ENCODE measurements around the gene UTP3. TPM values are rescaled to one million over a fixed set of nuclear protein-coding genes. Genes with fewer than 3 reads are reported as not detected.

Gene UTP3
- total RNA-seq, 1 donor from 2014 or later: 28.6 TPM

DNA sequence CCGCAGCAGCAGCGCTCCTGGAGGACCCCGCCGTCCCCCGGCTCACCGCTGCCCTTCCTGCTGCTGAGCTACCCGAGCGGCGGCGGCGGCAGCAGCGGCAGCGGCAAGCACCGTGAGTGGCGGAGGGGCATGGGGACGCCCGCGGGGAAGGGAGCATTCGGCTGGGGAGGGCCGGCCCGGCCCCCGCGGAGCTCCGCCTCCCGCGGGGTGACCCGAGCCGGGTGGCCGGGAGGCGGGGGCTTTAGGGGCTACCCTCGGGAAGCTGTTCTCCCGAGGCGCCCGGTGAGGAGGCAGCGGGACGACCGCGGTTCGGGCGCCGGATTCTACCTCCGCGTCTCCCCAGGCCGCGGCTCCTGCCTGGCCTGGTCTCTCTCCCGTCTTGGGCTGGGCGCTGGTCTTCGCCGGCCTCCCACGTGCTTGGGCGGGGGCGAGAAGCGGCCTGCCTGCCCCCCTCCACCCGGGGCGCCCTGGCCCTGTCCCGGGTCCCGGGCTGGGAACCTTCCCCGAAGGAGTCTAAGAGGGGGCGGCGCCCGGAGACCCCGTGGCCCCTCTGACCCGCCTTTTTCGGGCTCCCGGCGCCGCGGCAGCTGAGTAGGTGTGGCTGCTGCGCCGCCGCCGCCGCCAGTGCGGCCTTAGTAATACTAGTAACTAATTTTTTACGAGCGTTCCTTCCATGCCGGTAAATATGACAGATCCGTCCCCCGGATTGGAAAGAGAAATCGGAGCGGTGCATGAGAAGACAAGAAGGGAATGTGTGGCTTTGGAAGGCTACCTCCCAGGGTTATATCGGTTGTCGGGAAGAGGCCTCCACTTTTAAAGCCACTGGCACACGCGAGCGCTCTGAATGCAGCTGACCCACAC, 17.1 kb downstream of the UTP3 start:
- H3K36me3 Mint-ChIP-seq (ENCODE audit: low read depth, unreplicated experiment): peaks cover 6% of the 10 kb centered on the region
- DNase-seq (ENCODE audit: low spot score): peak; percentile 58

DNA sequence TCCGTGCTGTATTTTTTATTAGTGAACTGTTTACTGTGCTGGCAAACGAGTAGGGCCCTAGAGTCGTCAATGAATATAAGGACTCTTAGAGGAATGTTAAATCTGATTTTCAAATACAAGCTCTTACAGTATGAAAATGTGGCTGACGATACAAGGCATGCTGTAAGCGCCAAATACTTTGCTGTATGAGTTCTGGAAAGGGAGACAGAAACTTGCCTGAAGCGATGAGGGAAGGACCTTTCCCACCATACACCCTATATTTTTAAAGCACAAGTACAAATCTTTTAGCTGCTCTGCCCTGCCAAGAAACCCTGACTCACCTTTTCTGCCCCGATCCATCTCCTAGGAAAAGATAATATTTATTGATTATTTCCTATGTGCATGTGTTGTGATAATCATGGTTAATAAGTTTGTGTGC, 17.7 kb downstream of the UTP3 start:
- peaks cover 24% of the 10 kb centered on the region for H3K4me1 Mint-ChIP-seq (ENCODE audit: unreplicated experiment)
- H3K9me3 Mint-ChIP-seq (ENCODE audit: unreplicated experiment): no peaks in the 10 kb centered on the region
- H3K4me3 Mint-ChIP-seq (ENCODE audit: unreplicated experiment): peak overlapping the region; percentile 92
- DNase-seq (ENCODE audit: low spot score): no peak
- peak overlapping the region; percentile 20 for H3K27ac Mint-ChIP-seq (ENCODE audit: unreplicated experiment)
- TF ChIP-seq, protein P1, sequence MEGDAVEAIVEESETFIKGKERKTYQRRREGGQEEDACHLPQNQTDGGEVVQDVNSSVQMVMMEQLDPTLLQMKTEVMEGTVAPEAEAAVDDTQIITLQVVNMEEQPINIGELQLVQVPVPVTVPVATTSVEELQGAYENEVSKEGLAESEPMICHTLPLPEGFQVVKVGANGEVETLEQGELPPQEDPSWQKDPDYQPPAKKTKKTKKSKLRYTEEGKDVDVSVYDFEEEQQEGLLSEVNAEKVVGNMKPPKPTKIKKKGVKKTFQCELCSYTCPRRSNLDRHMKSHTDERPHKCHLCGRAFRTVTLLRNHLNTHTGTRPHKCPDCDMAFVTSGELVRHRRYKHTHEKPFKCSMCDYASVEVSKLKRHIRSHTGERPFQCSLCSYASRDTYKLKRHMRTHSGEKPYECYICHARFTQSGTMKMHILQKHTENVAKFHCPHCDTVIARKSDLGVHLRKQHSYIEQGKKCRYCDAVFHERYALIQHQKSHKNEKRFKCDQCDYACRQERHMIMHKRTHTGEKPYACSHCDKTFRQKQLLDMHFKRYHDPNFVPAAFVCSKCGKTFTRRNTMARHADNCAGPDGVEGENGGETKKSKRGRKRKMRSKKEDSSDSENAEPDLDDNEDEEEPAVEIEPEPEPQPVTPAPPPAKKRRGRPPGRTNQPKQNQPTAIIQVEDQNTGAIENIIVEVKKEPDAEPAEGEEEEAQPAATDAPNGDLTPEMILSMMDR (IDR thresholded peaks at IDR 0.05; ENCODE audit: unreplicated experiment): no peak
- H3K27me3 Mint-ChIP-seq (ENCODE audit: unreplicated experiment): peaks cover 10% of the 10 kb centered on the region
- peaks cover 6% of the 10 kb centered on the region for H3K36me3 Mint-ChIP-seq (ENCODE audit: low read depth, unreplicated experiment)

More for the DNA sequence above, 17.1 kb downstream of the UTP3 start:
- H3K27me3 Mint-ChIP-seq (ENCODE audit: unreplicated experiment): peaks cover 10% of the 10 kb centered on the region
- H3K4me1 Mint-ChIP-seq (ENCODE audit: unreplicated experiment): peaks cover 24% of the 10 kb centered on the region
- no peaks in the 10 kb centered on the region for H3K9me3 Mint-ChIP-seq (ENCODE audit: unreplicated experiment)
- H3K27ac Mint-ChIP-seq (ENCODE audit: unreplicated experiment): peak overlapping the region; percentile 20
- TF ChIP-seq, protein P1 (IDR thresholded peaks at IDR 0.05; ENCODE audit: unreplicated experiment): no peak
- peak overlapping the region; percentile 92 for H3K4me3 Mint-ChIP-seq (ENCODE audit: unreplicated experiment)

DNA sequence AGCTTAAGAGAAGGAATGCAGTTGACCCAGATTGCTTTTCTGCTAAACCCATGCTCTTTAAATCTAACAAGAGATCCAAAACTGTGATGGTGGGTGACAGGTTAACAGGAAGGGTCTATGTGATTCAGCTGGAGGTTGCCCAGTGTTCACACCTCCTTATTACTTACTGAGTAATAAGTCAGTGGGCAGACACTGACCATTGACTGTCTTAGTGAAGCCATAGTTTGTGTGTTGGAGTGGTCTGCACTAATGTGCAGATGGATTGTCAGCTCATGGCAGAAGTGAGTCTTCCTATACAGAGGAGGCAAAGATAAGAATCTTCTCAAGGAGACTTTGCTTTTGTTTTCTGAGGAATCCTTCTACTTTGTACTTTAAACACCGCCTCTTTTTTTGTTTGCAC, 18.2 kb downstream of the UTP3 start:
- Mint-ChIP-seq H3K36me3 (ENCODE audit: low read depth, unreplicated experiment) (peaks cover 6% of the 10 kb centered on the region), H3K4me3 (ENCODE audit: unreplicated experiment) (peak overlapping the region; percentile 92), H3K27me3 (ENCODE audit: unreplicated experiment) (peaks cover 10% of the 10 kb centered on the region), H3K27ac (ENCODE audit: unreplicated experiment) (peak overlapping the region; percentile 20), H3K9me3 (ENCODE audit: unreplicated experiment) (no peaks in the 10 kb centered on the region), H3K4me1 (ENCODE audit: unreplicated experiment) (peaks cover 24% of the 10 kb centered on the region)
- TF ChIP-seq, protein P1 (IDR thresholded peaks at IDR 0.05; ENCODE audit: unreplicated experiment): no peak
- DNase-seq (ENCODE audit: low spot score): no peak

DNA sequence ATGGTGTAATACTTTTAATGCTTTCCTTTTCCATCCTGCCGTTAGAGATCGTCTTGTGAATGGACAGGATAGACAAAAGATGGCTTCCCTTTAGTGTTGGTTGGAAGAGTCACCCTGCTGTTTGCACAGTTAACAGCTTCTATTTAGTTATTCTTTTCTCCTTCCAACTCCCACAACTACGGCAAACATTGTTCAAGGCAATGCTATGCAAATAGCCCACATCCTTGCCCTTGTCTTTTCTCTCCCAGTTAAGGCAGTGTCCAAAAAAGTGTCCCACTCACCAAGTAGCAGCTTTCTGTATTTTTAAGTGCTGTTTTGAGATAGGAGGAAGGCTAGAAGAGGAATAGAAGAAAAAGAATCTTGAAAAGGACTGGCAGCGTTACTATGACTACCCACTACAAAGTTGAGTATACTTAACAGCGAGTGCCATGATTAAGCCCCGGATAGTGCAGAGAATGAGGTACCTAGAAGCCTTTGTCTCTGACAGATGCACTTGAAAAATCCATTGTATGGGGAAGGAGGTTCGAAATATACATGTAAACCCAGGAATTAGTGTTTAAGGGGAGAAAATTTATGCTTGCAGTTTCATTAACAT, 21.4 kb downstream of the UTP3 start:
- TF ChIP-seq, protein P1 (IDR thresholded peaks at IDR 0.05; ENCODE audit: unreplicated experiment): no peak
- no peak for DNase-seq (ENCODE audit: low spot score)
- Mint-ChIP-seq H3K9me3 (ENCODE audit: unreplicated experiment) (no peaks in the 10 kb centered on the region), H3K27ac (ENCODE audit: unreplicated experiment) (no peak overlapping the region), H3K4me3 (ENCODE audit: unreplicated experiment) (no peak overlapping the region), H3K27me3 (ENCODE audit: unreplicated experiment) (no peaks in the 10 kb centered on the region), H3K4me1 (ENCODE audit: unreplicated experiment) (peaks cover 21% of the 10 kb centered on the region), H3K36me3 (ENCODE audit: low read depth, unreplicated experiment) (no peaks in the 10 kb centered on the region)

DNA sequence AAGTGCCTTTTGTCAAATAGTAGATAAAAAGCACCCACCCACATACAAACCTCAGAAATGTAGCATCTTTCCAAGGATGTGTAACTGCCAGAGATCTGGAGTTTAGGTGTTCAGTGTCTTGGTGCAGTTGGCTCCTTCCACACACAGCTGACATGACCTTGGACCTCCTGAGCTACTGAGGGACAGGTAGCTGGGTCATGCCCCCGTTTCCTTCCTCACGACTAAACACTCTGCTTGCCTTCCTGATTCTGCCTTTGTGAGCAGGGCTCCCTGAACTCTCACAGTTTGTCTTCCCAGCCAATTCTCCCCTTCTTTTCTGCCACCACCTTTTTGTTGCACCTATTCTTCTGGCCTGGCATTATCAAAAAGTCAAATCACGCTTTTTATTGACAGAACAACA, 23.3 kb downstream of the UTP3 start:
- H3K4me3 Mint-ChIP-seq (ENCODE audit: unreplicated experiment): peak overlapping the region; percentile 2
- TF ChIP-seq, protein P1 (IDR thresholded peaks at IDR 0.05; ENCODE audit: unreplicated experiment): no peak
- peak overlapping the region; percentile 10 for H3K27ac Mint-ChIP-seq (ENCODE audit: unreplicated experiment)
- no peak for DNase-seq (ENCODE audit: low spot score)
- no peaks in the 10 kb centered on the region for H3K9me3 Mint-ChIP-seq (ENCODE audit: unreplicated experiment)
- no peaks in the 10 kb centered on the region for H3K27me3 Mint-ChIP-seq (ENCODE audit: unreplicated experiment)
- no peaks in the 10 kb centered on the region for H3K36me3 Mint-ChIP-seq (ENCODE audit: low read depth, unreplicated experiment)
- H3K4me1 Mint-ChIP-seq (ENCODE audit: unreplicated experiment): peaks cover 13% of the 10 kb centered on the region
